Purkinje cell (primary cell): ENCODE data around the gene FRG2. TPM values are rescaled to one million over a fixed set of nuclear protein-coding genes. Genes with fewer than 3 reads are reported as not detected.

Experiments used
- polyA plus RNA-seq: library from polyadenylated mRNA; unstranded; fragments of >200 nt; fragmentation: Nextera tagmentation; gene quantifications from 2 replicates; pipeline ENCODE4 v1.2.1, GENCODE V29; 2014

The FRG2 gene
- not detected in 2 replicates for polyA plus RNA-seq

GRCh38 chr4:190027156-190027555, at the start of gene FRG2:
Gene FRG2 (minus strand): TSS chr4:190027256. CDS start chr4:190027204, 52 bp downstream.

GRCh38 chr4:190064342-190064741, 37.3 kb upstream of the FRG2 start, which contains the start of gene DBET:
Gene DBET (plus strand): TSS chr4:190064502.

Other genes starting within 250 kb of the FRG2 start
- gene FRG1, start 86.4 kb downstream of the FRG2 start, polyA plus RNA-seq: 110 and 131 TPM in 2 replicates
- gene DBET, start 37.2 kb upstream of the FRG2 start, polyA plus RNA-seq: not detected in 2 replicates
- gene DUX4, start 146.5 kb upstream of the FRG2 start, polyA plus RNA-seq: not detected in 2 replicates